Endothelial cell of umbilical vein (primary cell): ENCODE data around the gene TMEM82. TPM values are rescaled to one million over a fixed set of nuclear protein-coding genes. Genes with fewer than 3 reads are reported as not detected.

Experiments used
- BruUV-seq: library from RNA; stranded (reverse); fragments of 400-500 nt; replicated peaks from 2 replicates; lab custom pipeline; 2021; lab: Mats Ljungman, UMichigan
- CTCF ChIA-PET: fragments of 300-600, 350-600 bp; sonication (Branson Sonifier 250); formaldehyde crosslinking; loops from one replicate; lab custom pipeline; 2021; ENCODE audit warnings: antibody characterized with exemption, inconsistent platforms; lab: Charles Lee
- POLR2A ChIA-PET: fragments of 300-600, 350-600 bp; sonication (Branson Sonifier 250); formaldehyde crosslinking; loops from one replicate; lab custom pipeline; 2021; ENCODE audit warnings: antibody characterized with exemption, inconsistent platforms; lab: Charles Lee
- DNase-seq: peaks from one replicate; pipeline ENCODE4 v3.0.0-alpha.2; 2011; ENCODE audit warnings: low read depth, low spot score
- FAIRE-seq: peaks from 2 replicates; lab custom pipeline; 2011; peaks lifted over from hg19 to GRCh38; lab: Jason Lieb, UNC
- H2AFZ ChIP-seq: 2 replicates; pipeline ENCODE4 v1.6.0; 2012; ENCODE audit warnings: low read depth, low read length, control low read depth, inconsistent platforms
- H3K27ac ChIP-seq: 2 replicates; pipeline ENCODE4 v1.5.1; 2011; ENCODE audit warnings: low read depth, mild to moderate bottlenecking, control low read depth, low read length, moderate library complexity; ENCODE audit not compliant: insufficient read depth
- H3K27me3 ChIP-seq, 2 experiments: 2 replicates each; pipeline versions ENCODE4 v1.6.0 to v1.6.1; 2011; ENCODE audit warnings: low read length in 2 of 2, mixed read lengths in 1 of 2; ENCODE audit not compliant: control insufficient read depth in 2 of 2, insufficient read depth in 2 of 2
- H3K36me3 ChIP-seq, 2 experiments: 2 replicates in 1 of 2; 3 replicates in 1 of 2; pipeline ENCODE4 v1.5.1; 2011; ENCODE audit warnings: low read length in 2 of 2, mild to moderate bottlenecking in 1 of 2, moderate library complexity in 1 of 2; ENCODE audit not compliant: control insufficient read depth in 2 of 2, insufficient read depth in 2 of 2; ENCODE audit errors: extremely low read depth in 1 of 2
- H3K4me1 ChIP-seq: 3 replicates; pipeline ENCODE4 v1.5.1; 2011; ENCODE audit warnings: mild to moderate bottlenecking, low read length; ENCODE audit not compliant: control insufficient read depth, insufficient read depth; ENCODE audit errors: extremely low read depth
- H3K4me2 ChIP-seq: 2 replicates; pipeline ENCODE4 v1.6.1; 2011; ENCODE audit warnings: low read length, control low read depth, mixed read lengths; ENCODE audit not compliant: insufficient read depth
- H3K4me3 ChIP-seq, 3 experiments: fragments of 200-600 bp in 1 of 3; sonication (generic), shearing (Covaris generic) in 1 of 3; replicated peaks in 1 of 3; 2 replicates each; pipeline ENCODE4 v1.5.1; 2011 to 2016; ENCODE audit warnings: control low read depth in 3 of 3, low read length in 3 of 3, mild to moderate bottlenecking in 2 of 3, inconsistent platforms in 1 of 3, low read depth in 1 of 3, moderate library complexity in 1 of 3; ENCODE audit not compliant: insufficient read depth in 1 of 3
- H3K79me2 ChIP-seq: 2 replicates; pipeline ENCODE4 v1.6.0; 2012; ENCODE audit warnings: low read length, inconsistent platforms; ENCODE audit not compliant: control insufficient read depth, insufficient read depth
- H3K9ac ChIP-seq: replicated peaks from 2 replicates; pipeline ENCODE3; 2011; ENCODE audit warnings: low read length, control low read depth; ENCODE audit not compliant: insufficient read depth; ENCODE audit errors: extremely low read depth
- H3K9me1 ChIP-seq: replicated peaks from 3 replicates; pipeline ENCODE4 v1.6.0; 2011; ENCODE audit warnings: mild to moderate bottlenecking, low read length; ENCODE audit not compliant: control insufficient read depth, insufficient read depth; ENCODE audit errors: extremely low read depth
- H3K9me3 ChIP-seq: replicated peaks from 2 replicates; pipeline ENCODE4 v1.5.1; 2012; ENCODE audit warnings: low read length, inconsistent platforms; ENCODE audit not compliant: control insufficient read depth, insufficient read depth
- H4K20me1 ChIP-seq: replicated peaks from 2 replicates; pipeline ENCODE3; 2011; ENCODE audit warnings: mild to moderate bottlenecking, low read length; ENCODE audit not compliant: control insufficient read depth, insufficient read depth; ENCODE audit errors: extremely low read depth
- EZH2 ChIP-seq: IDR thresholded peaks from 2 replicates; pipeline ENCODE4 v1.6.1; 2012; ENCODE audit warnings: borderline replicate concordance, low read depth, mild to moderate bottlenecking, moderate library complexity, low read length, inconsistent platforms; ENCODE audit not compliant: severe bottlenecking
- FOS ChIP-seq: IDR thresholded peaks from 2 replicates; pipeline ENCODE4 v1.6.1; 2011; ENCODE audit warnings: mild to moderate bottlenecking, low read length, moderate library complexity, borderline replicate concordance; ENCODE audit not compliant: insufficient read depth
- GATA2 ChIP-seq: IDR thresholded peaks from 2 replicates; pipeline ENCODE4 v1.7.0; 2011; ENCODE audit warnings: low read depth, mild to moderate bottlenecking, moderate library complexity, mixed read lengths, low read length; ENCODE audit not compliant: insufficient read length, insufficient read depth
- JUN ChIP-seq: IDR thresholded peaks from 2 replicates; pipeline ENCODE4 v1.6.1; 2011; ENCODE audit warnings: borderline replicate concordance, low read depth; ENCODE audit not compliant: insufficient read length, insufficient read depth
- MYC ChIP-seq: IDR thresholded peaks from one replicate; pipeline ENCODE4 v1.6.1; 2011; ENCODE audit warnings: mild to moderate bottlenecking, low read depth, low read length
- POLR2A ChIP-seq: IDR thresholded peaks from 2 replicates; pipeline ENCODE4 v1.6.1; 2012; ENCODE audit warnings: low read depth, mild to moderate bottlenecking, control low read depth, low read length
- POLR2AphosphoS5 ChIP-seq: IDR thresholded peaks from 2 replicates; pipeline ENCODE4 v1.6.1; 2012; ENCODE audit warnings: low read depth, mild to moderate bottlenecking, control low read depth, low read length, moderate library complexity; ENCODE audit not compliant: insufficient read depth
- dilution Hi-C: fragments of 300-500 bp; cut with MboI; formaldehyde crosslinking; loops from one replicate; pipeline ENCODE4 v1.15.0; 2019; ENCODE audit warnings: low sequenced_read_pairs; ENCODE audit not compliant: extremely low pct_ligation_motif_present
- intact Hi-C: fragments of 100-400 bp; cut with micrococcal nuclease; formaldehyde crosslinking; loops from one replicate; pipeline ENCODE4 v1.10.0; 2022
- polyA plus RNA-seq, 4 experiments: library from polyadenylated mRNA; depleted of rRNA in 3 of 4; stranded (reverse) in 3 of 4; unstranded in 1 of 4; fragments of >200 nt; gene quantifications; 2 replicates each; pipeline versions ENCODE4 v1.2.1 to v1.2.3, GENCODE V29; 2011 to 2012; ENCODE audit warnings: missing spikeins in 1 of 4
- total RNA-seq: library from RNA; stranded (reverse); gene quantifications from 2 replicates; pipeline ENCODE4 v1.2.3, GENCODE V29; 2021
- TF ChIP-seq, protein P1 (sequence below): IDR thresholded peaks from 2 replicates; pipeline ENCODE4 v1.6.1; 2011; ENCODE audit not compliant: insufficient read depth, insufficient read length
- TF ChIP-seq, protein P2 (sequence below), 2 donors: IDR thresholded peaks; 1 replicate in 1 of 2; 2 replicates in 1 of 2; pipeline ENCODE4 v1.5.1; 2011; ENCODE audit warnings: low read length in 2 of 2, mild to moderate bottlenecking in 2 of 2, moderate library complexity in 2 of 2, control low read depth in 1 of 2, inconsistent platforms in 1 of 2, low read depth in 1 of 2; ENCODE audit not compliant: insufficient read depth in 1 of 2; ENCODE audit errors: extremely low read depth in 1 of 2

The TMEM82 gene
- total and polyA plus RNA-seq, 2 donors (not counting 3 experiments of a cell fraction or from before 2014, with no cell fraction given): not detected

DNA sequence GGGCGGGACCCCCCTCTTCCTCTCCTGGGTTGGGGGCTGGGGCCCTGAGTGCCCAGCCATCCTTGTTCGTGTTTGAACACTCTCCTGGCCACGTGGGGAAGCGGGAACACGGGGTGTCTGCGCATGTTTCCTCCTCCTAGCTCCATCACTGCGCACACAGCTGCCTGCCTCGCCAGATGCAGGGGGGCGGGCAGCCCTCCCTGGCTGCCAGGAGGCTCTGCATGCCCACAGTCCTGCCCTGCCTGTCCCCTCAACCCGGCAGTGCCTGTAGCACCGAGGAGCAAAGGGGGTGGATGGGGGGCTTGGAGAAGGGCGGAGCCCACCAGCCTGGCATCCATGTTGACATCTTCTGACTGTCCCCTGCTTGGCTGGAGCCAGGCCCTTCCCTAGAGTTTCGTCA, 8.0 kb upstream of the TMEM82 start:
- Histone ChIP-seq H3K4me1 (no peaks in the 10 kb centered on the region), H3K9me1 (no peaks in the 10 kb centered on the region), H3K79me2 (no peaks in the 10 kb centered on the region), H3K9ac (no peak overlapping the region), H3K4me2 (no peak overlapping the region), H3K9me3 (no peaks in the 10 kb centered on the region), H4K20me1 (no peaks in the 10 kb centered on the region), H3K4me3 (no peak overlapping the region), H3K27me3 (no peaks in the 10 kb centered on the region), H3K36me3 (peaks cover 2 to 35% of the 10 kb centered on the region in 2 experiments), H3K27ac (no peak overlapping the region), H2AFZ (no peak overlapping the region)
- ChIA-PET POLR2A (no interaction called here), CTCF (no interaction called here)
- FAIRE-seq: no peak
- dilution Hi-C loops: no loop called here
- TF ChIP-seq, protein P1, sequence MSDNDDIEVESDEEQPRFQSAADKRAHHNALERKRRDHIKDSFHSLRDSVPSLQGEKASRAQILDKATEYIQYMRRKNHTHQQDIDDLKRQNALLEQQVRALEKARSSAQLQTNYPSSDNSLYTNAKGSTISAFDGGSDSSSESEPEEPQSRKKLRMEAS: no peak
- TF ChIP-seq POLR2AphosphoS5 (no peak), POLR2A (no peak), FOS (no peak)
- no TSS peak for BruUV-seq
- intact Hi-C loops: no loop called here
- DNase-seq: no peak

DNA sequence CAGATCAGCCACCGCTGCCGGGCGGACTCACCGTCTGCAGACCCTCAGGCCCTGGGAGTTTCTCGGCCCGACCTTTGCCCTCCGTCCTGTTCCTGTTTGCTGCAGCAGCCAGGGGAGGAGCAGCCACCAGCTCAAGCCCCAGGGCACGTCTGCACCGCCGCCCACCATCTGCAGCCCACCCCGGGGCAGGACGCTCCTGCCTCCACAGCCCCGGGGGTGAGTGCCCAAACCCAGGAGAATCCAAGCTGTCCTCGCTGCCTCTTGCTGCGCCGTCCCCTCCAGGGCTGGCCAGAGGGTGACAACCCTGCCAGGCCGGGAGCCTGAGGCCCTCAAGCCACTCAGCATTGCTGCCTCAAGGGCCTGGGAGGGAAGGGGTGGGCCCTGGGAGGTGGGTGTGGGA, 7.4 kb upstream of the TMEM82 start:
- DNase-seq (no peak), FAIRE-seq (no peak)
- CTCF ChIA-PET: no interaction called here
- POLR2A ChIA-PET: no interaction called here
- H3K9ac ChIP-seq: no peak overlapping the region
- no peak overlapping the region for H3K27ac ChIP-seq
- no TSS peak for BruUV-seq
- no peaks in the 10 kb centered on the region for H3K27me3 ChIP-seq
- intact Hi-C loops: no loop called here
- H3K79me2 ChIP-seq: no peaks in the 10 kb centered on the region
- H2AFZ ChIP-seq: no peak overlapping the region
- no peak overlapping the region for H3K4me3 ChIP-seq
- TF ChIP-seq POLR2A (no peak), FOS (no peak), MYC (no peak), JUN (no peak), GATA2 (no peak), EZH2 (no peak), POLR2AphosphoS5 (no peak)
- TF ChIP-seq, protein P1: no peak
- TF ChIP-seq, protein P2, sequence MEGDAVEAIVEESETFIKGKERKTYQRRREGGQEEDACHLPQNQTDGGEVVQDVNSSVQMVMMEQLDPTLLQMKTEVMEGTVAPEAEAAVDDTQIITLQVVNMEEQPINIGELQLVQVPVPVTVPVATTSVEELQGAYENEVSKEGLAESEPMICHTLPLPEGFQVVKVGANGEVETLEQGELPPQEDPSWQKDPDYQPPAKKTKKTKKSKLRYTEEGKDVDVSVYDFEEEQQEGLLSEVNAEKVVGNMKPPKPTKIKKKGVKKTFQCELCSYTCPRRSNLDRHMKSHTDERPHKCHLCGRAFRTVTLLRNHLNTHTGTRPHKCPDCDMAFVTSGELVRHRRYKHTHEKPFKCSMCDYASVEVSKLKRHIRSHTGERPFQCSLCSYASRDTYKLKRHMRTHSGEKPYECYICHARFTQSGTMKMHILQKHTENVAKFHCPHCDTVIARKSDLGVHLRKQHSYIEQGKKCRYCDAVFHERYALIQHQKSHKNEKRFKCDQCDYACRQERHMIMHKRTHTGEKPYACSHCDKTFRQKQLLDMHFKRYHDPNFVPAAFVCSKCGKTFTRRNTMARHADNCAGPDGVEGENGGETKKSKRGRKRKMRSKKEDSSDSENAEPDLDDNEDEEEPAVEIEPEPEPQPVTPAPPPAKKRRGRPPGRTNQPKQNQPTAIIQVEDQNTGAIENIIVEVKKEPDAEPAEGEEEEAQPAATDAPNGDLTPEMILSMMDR (IDR thresholded peaks at IDR 0.05; ENCODE audit: extremely low read depth in 1 of 2, insufficient read depth in 1 of 2, low read depth in 1 of 2, low read length in 2 of 2): no peak
- H3K4me1 ChIP-seq: no peaks in the 10 kb centered on the region
- peaks cover 2 to 31% of the 10 kb centered on the region in 2 experiments for H3K36me3 ChIP-seq
- no peaks in the 10 kb centered on the region for H3K9me3 ChIP-seq
- no peaks in the 10 kb centered on the region for H4K20me1 ChIP-seq
- H3K4me2 ChIP-seq: no peak overlapping the region
- dilution Hi-C loops: no loop called here
- H3K9me1 ChIP-seq: no peaks in the 10 kb centered on the region
